ENCODE measurements around the gene ISOC2. TPM values are rescaled to one million over a fixed set of nuclear protein-coding genes. Genes with fewer than 3 reads are reported as not detected.
A peak's percentile ranks its signal among the peaks of the same experiment; 100 is the strongest.
"Not testable (repeated sequence)": the region's sequence is repeated elsewhere in the genome, so short reads cannot be mapped to it uniquely, and the experiment has no call there.

The ISOC2 gene
- polyA plus RNA-seq, 3 donors, result 57.7 to 135 (median 79.6) TPM

GRCh38 chr19:55435020-55435419 lies 26.4 kb downstream of the ISOC2 start:
- no peak overlapping the region for H3K27ac ChIP-seq (ENCODE audit: low read depth, low read length)
- WGBS, 3 donors, result 84 to 98% (median 96%) methylated on average over 4 of the region's 4 CpGs

- 51 to 92% (median 82%) methylated on average over 4 of the region's 4 CpGs for WGBS, 3 donors
- H3K27ac ChIP-seq (ENCODE audit: low read depth, low read length), result no peak overlapping the region
Observed at GRCh38 chr19:55434356-55434919, 27.0 kb downstream of the ISOC2 start.

- WGBS, 3 donors, result 5 to 13% (median 10%) methylated on average over 42 to 48 of the region's 48 CpGs
- no peak overlapping the region for H3K27ac ChIP-seq (ENCODE audit: low read depth, low read length)
Observed at GRCh38 chr19:55433292-55433691, 28.1 kb downstream of the ISOC2 start.

GRCh38 chr19:55432241-55432959 lies 29.0 kb downstream of the ISOC2 start:
- 81 to 86% (median 85%) methylated on average over 14 of the region's 14 CpGs for WGBS, 3 donors

GRCh38 chr19:55431183-55431582 lies 30.3 kb downstream of the ISOC2 start:
- 86 to 94% (median 92%) methylated on average over 1 of the region's 1 CpG for WGBS, 3 donors
- H3K27ac ChIP-seq (ENCODE audit: low read depth, low read length), result no peak overlapping the region

More at GRCh38 chr19:55432241-55432959, 29.0 kb downstream of the ISOC2 start:
- no peak overlapping the region for H3K27ac ChIP-seq (ENCODE audit: low read depth, low read length)

GRCh38 chr19:55426042-55426441 lies 35.4 kb downstream of the ISOC2 start:
- 49 to 78% (median 72%) methylated on average over 2 of the region's 2 CpGs for WGBS, 3 donors
- H3K27ac ChIP-seq (ENCODE audit: low read depth, low read length), result no peak overlapping the region

- WGBS, 3 donors, result 74 to 83% (median 83%) methylated on average over 3 of the region's 3 CpGs
- H3K27ac ChIP-seq (ENCODE audit: low read depth, low read length), result no peak overlapping the region
Observed at GRCh38 chr19:55424518-55424917, 36.9 kb downstream of the ISOC2 start.

GRCh38 chr19:55423225-55424005 lies 38.0 kb downstream of the ISOC2 start:
- 69 to 76% (median 75%) methylated on average over 13 of the region's 13 CpGs for WGBS, 3 donors
- H3K27ac ChIP-seq (ENCODE audit: low read depth, low read length), result no peak overlapping the region

- 37 to 65% (median 46%) methylated on average over 4 of the region's 4 CpGs for WGBS, 3 donors
- H3K27ac ChIP-seq (ENCODE audit: low read depth, low read length), result not testable (repeated sequence)
Observed at GRCh38 chr19:55421281-55421680, 40.2 kb downstream of the ISOC2 start.

- WGBS, 3 donors, result 65 to 79% (median 71%) methylated on average over 5 of the region's 5 CpGs
- no peak overlapping the region for H3K27ac ChIP-seq (ENCODE audit: low read depth, low read length)
Observed at GRCh38 chr19:55419624-55420236, 41.7 kb downstream of the ISOC2 start.

- WGBS, 3 donors, result 49 to 68% (median 66%) methylated on average over 5 of the region's 5 CpGs
- no peak overlapping the region for H3K27ac ChIP-seq (ENCODE audit: low read depth, low read length)
Observed at GRCh38 chr19:55419103-55419502, 42.3 kb downstream of the ISOC2 start.

- 7 to 21% (median 16%) methylated on average over 7 of the region's 7 CpGs for WGBS, 3 donors
- no peak overlapping the region for H3K27ac ChIP-seq (ENCODE audit: low read depth, low read length)
Observed at GRCh38 chr19:55418185-55418584, 43.3 kb downstream of the ISOC2 start.

- H3K27ac ChIP-seq (ENCODE audit: low read depth, low read length), result no peak overlapping the region
- 94 to 98% (median 95%) methylated on average over 2 of the region's 2 CpGs for WGBS, 3 donors
Observed at GRCh38 chr19:55410168-55410567, 51.3 kb downstream of the ISOC2 start.

GRCh38 chr19:55409179-55409578 lies 52.3 kb downstream of the ISOC2 start:
- 89 to 98% (median 98%) methylated on average over 8 of the region's 8 CpGs for WGBS, 3 donors
- not testable (repeated sequence) for H3K27ac ChIP-seq (ENCODE audit: low read depth, low read length)

- WGBS, 3 donors, result 54 to 71% (median 62%) methylated on average over 9 of the region's 9 CpGs
- peak overlapping the region; percentile 82 for H3K27ac ChIP-seq (ENCODE audit: low read depth, low read length)
Observed at GRCh38 chr19:55408533-55408872, 52.9 kb downstream of the ISOC2 start.

GRCh38 chr19:55407800-55408532 lies 53.5 kb downstream of the ISOC2 start:
- WGBS, 3 donors, result 0 to 1% (median 1%) methylated on average over 67 to 72 of the region's 72 CpGs
- peak overlapping the region; percentile 97 for H3K27ac ChIP-seq (ENCODE audit: low read depth, low read length)

- WGBS, 3 donors, result 0 to 2% (median 1%) methylated on average over 29 to 36 of the region's 36 CpGs
- H3K27ac ChIP-seq (ENCODE audit: low read depth, low read length), result peak within 1 kb of the TSS; percentile 97
Observed at GRCh38 chr19:55407550-55407799, 54.0 kb downstream of the ISOC2 start, which contains the start of gene UBE2S. TSS of gene UBE2S (minus strand) at chr19:55407788. CDS start at chr19:55407589, 199 bp downstream.

- WGBS, 3 donors, result 9 to 19% (median 16%) methylated on average over 28 to 35 of the region's 35 CpGs
- H3K27ac ChIP-seq (ENCODE audit: low read depth, low read length), result peak overlapping the region; percentile 20
Observed at GRCh38 chr19:55406826-55407549, 54.5 kb downstream of the ISOC2 start.
